ENCODE data around the gene TRPM7.

DNA sequence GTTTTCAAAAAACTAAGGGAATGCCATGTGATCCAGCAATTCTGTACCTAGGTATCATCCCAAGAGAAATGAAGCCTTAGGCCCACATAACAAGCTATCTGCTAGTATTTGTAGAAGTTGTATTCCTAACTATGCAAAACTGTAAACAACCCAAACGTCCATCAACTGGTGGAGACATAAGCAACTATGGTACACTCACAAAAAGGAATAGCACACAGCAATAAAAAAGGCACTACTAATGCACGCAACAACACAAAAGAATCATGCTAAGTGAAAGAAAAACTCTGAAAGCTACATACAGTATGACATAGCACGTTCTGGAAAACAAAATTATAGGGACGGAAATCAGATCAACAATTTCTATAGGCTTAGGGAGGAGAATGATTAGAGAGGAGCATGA, 155.4 kb downstream of the TRPM7 start:
- no peak for TF ChIP-seq JUND (IDR thresholded peaks at IDR 0.05; ENCODE audit: borderline replicate concordance, low read depth, low read length)
- TF ChIP-seq JUND (tag; IDR thresholded peaks at IDR 0.05; ENCODE audit: borderline replicate concordance, low read depth, low read length), result no peak
- no peak for TF ChIP-seq KAT7 (CRISPR knock-in tag; IDR thresholded peaks at IDR 0.05; ENCODE audit: borderline replicate concordance)
- TF ChIP-seq BRD4 (IDR thresholded peaks at IDR 0.05), result no peak
